Measurements from ENCODE around the gene TMPRSS2.

Gene TMPRSS2

GRCh38 chr21:41507521-41508414 is at the start of gene TMPRSS2:
TMPRSS2 (minus strand) TSS chr21:41508158; CDS start chr21:41498133, 10,025 bp downstream.
- in situ Hi-C loops (cut with MboI; ENCODE audit: low sequenced_read_pairs) = no loop called here

- in situ Hi-C loops (cut with MboI; ENCODE audit: low sequenced_read_pairs) = no loop called here
These were observed 47.1 kb upstream of the TMPRSS2 start for GRCh38 chr21:41555057-41555456.

- in situ Hi-C loops (cut with MboI; ENCODE audit: low sequenced_read_pairs) = no loop called here
These were observed 44.3 kb upstream of the TMPRSS2 start for GRCh38 chr21:41552254-41552653.

GRCh38 chr21:41548781-41549180 is 40.8 kb upstream of the TMPRSS2 start:
- in situ Hi-C loops (cut with MboI; ENCODE audit: low sequenced_read_pairs) = no loop called here

- in situ Hi-C loops (cut with MboI; ENCODE audit: low sequenced_read_pairs) = no loop called here
These were observed 39.2 kb upstream of the TMPRSS2 start for GRCh38 chr21:41547111-41547510.

GRCh38 chr21:41545500-41546359 is 37.8 kb upstream of the TMPRSS2 start:
- in situ Hi-C loops (cut with MboI; ENCODE audit: low sequenced_read_pairs) = no loop called here

- in situ Hi-C loops (cut with MboI; ENCODE audit: low sequenced_read_pairs) = no loop called here
These were observed 34.8 kb upstream of the TMPRSS2 start for GRCh38 chr21:41542727-41543126.

GRCh38 chr21:41537356-41537755 is 29.4 kb upstream of the TMPRSS2 start:
- in situ Hi-C loops (cut with MboI; ENCODE audit: low sequenced_read_pairs) = no loop called here

GRCh38 chr21:41536827-41537103 is 28.8 kb upstream of the TMPRSS2 start:
- in situ Hi-C loops (cut with MboI; ENCODE audit: low sequenced_read_pairs) = no loop called here

- in situ Hi-C loops (cut with MboI; ENCODE audit: low sequenced_read_pairs) = no loop called here
These were observed 28.3 kb upstream of the TMPRSS2 start for GRCh38 chr21:41536076-41536826.

- in situ Hi-C loops (cut with MboI; ENCODE audit: low sequenced_read_pairs) = no loop called here
These were observed 22.4 kb upstream of the TMPRSS2 start for GRCh38 chr21:41530366-41530765.

GRCh38 chr21:41529769-41530168 is 21.8 kb upstream of the TMPRSS2 start:
- in situ Hi-C loops (cut with MboI; ENCODE audit: low sequenced_read_pairs) = no loop called here

- in situ Hi-C loops (cut with MboI; ENCODE audit: low sequenced_read_pairs) = no loop called here
These were observed 18.6 kb upstream of the TMPRSS2 start for GRCh38 chr21:41526478-41527087.

- in situ Hi-C loops (cut with MboI; ENCODE audit: low sequenced_read_pairs) = no loop called here
These were observed 15.2 kb upstream of the TMPRSS2 start for GRCh38 chr21:41523175-41523574.

GRCh38 chr21:41521489-41522027 is 13.6 kb upstream of the TMPRSS2 start:
- in situ Hi-C loops (cut with MboI; ENCODE audit: low sequenced_read_pairs) = no loop called here

GRCh38 chr21:41520560-41521442 is 12.8 kb upstream of the TMPRSS2 start:
- in situ Hi-C loops (cut with MboI; ENCODE audit: low sequenced_read_pairs) = no loop called here

GRCh38 chr21:41519806-41520559 is 12.0 kb upstream of the TMPRSS2 start:
- in situ Hi-C loops (cut with MboI; ENCODE audit: low sequenced_read_pairs) = no loop called here

- in situ Hi-C loops (cut with MboI; ENCODE audit: low sequenced_read_pairs) = no loop called here
These were observed 10.8 kb upstream of the TMPRSS2 start for GRCh38 chr21:41518757-41519156.

GRCh38 chr21:41511858-41512257 is 3.9 kb upstream of the TMPRSS2 start:
- in situ Hi-C loops (cut with MboI; ENCODE audit: low sequenced_read_pairs) = no loop called here
